Left lung (tissue), 10 donors: ENCODE data around the gene VEPH1. TPM values are rescaled to one million over a fixed set of nuclear protein-coding genes. Genes with fewer than 3 reads are reported as not detected.

Experiments used
- ATAC-seq: fragments of 200-7000 bp; cut with Tn5 transposase; one replicate; pipeline ENCODE4 v1.9.1; 2020; ENCODE audit warnings: moderate library complexity
- DNase-seq, 4 donors: peaks; one replicate each; pipeline ENCODE4 v3.0.0-alpha.2; 2013 to 2020
- H3K27ac ChIP-seq, 2 donors: fragments of 200-600 bp; sonication (generic) in 1 of 2; one replicate each; pipeline versions ENCODE4 v1.5.0 to v1.8.0; 2020 to 2021
- H3K27me3 ChIP-seq, 2 donors: fragments of 200-600 bp; sonication (generic) in 1 of 2; one replicate each; pipeline versions ENCODE4 v1.5.0 to v1.8.0; 2020 to 2021
- H3K36me3 ChIP-seq, 2 donors: fragments of 200-600 bp; sonication (generic) in 1 of 2; one replicate each; pipeline versions ENCODE4 v1.5.0 to v1.8.0; 2020 to 2021
- H3K4me1 ChIP-seq, 2 donors: fragments of 200-600 bp; one replicate each; pipeline ENCODE4 v1.8.0; 2021
- H3K4me3 ChIP-seq, 2 donors: fragments of 200-600 bp; sonication (generic) in 1 of 2; one replicate each; pipeline versions ENCODE4 v1.5.0 to v1.8.0; 2020 to 2021; ENCODE audit warnings: mild to moderate bottlenecking in 1 of 2
- H3K9me3 ChIP-seq, 2 donors: fragments of 200-600 bp; sonication (generic) in 1 of 2; one replicate each; pipeline versions ENCODE4 v1.5.0 to v1.8.0; 2020 to 2021
- intact Hi-C, 2 donors: fragments of 100-400 bp; cut with DNase I; formaldehyde crosslinking; loops; one replicate each; pipeline versions ENCODE4 v1.11.2 to v1.14.2; 2022
- polyA plus RNA-seq, 6 donors: library from polyadenylated mRNA; unstranded; fragments of 120-200 nt; gene quantifications; one replicate each; pipeline ENCODE4 v1.2.1, GENCODE V29; 2013; ENCODE audit not compliant: insufficient read length in 6 of 6
- total RNA-seq, 2 donors: library from RNA; stranded (reverse); fragmentation: NEBNext Ultra II Directional; extraction: Animal tissue kit (Norgen Biotek cat#: 25700); gene quantifications; one replicate each; pipeline ENCODE4 v1.2.1, GENCODE V29; 2021
- TF ChIP-seq, protein P1 (sequence below), 2 donors: fragments of 200-600 bp; sonication (generic) in 1 of 2; IDR thresholded peaks; one replicate each; pipeline versions ENCODE4 v1.5.0 to v1.8.0; 2021; ENCODE audit warnings: antibody characterized with exemption in 2 of 2
- donor health status: DM: no; HTN: yes; CAD: no.
- donor health status: DM: no; HTN: no; CAD: no.

The VEPH1 gene
- total and polyA plus RNA-seq, 8 donors, result 30.4 to 143 (median 42.6) TPM

- H3K9me3 ChIP-seq, result no peaks in the 10 kb centered on the region
- H3K4me1 ChIP-seq, result no peaks in the 10 kb centered on the region
- no peak for ATAC-seq
- no peak overlapping the region for H3K4me3 ChIP-seq
- H3K27ac ChIP-seq, result no peak overlapping the region
- DNase-seq, result no peak
- TF ChIP-seq, protein P1, sequence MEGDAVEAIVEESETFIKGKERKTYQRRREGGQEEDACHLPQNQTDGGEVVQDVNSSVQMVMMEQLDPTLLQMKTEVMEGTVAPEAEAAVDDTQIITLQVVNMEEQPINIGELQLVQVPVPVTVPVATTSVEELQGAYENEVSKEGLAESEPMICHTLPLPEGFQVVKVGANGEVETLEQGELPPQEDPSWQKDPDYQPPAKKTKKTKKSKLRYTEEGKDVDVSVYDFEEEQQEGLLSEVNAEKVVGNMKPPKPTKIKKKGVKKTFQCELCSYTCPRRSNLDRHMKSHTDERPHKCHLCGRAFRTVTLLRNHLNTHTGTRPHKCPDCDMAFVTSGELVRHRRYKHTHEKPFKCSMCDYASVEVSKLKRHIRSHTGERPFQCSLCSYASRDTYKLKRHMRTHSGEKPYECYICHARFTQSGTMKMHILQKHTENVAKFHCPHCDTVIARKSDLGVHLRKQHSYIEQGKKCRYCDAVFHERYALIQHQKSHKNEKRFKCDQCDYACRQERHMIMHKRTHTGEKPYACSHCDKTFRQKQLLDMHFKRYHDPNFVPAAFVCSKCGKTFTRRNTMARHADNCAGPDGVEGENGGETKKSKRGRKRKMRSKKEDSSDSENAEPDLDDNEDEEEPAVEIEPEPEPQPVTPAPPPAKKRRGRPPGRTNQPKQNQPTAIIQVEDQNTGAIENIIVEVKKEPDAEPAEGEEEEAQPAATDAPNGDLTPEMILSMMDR (IDR thresholded peaks at IDR 0.05), result no peak
- intact Hi-C loops, result no loop called here
- H3K27me3 ChIP-seq, result no peaks in the 10 kb centered on the region
- H3K36me3 ChIP-seq, result no peaks in the 10 kb centered on the region
Observed at GRCh38 chr3:157276801-157277200, 226.4 kb downstream of the VEPH1 start.

DNA sequence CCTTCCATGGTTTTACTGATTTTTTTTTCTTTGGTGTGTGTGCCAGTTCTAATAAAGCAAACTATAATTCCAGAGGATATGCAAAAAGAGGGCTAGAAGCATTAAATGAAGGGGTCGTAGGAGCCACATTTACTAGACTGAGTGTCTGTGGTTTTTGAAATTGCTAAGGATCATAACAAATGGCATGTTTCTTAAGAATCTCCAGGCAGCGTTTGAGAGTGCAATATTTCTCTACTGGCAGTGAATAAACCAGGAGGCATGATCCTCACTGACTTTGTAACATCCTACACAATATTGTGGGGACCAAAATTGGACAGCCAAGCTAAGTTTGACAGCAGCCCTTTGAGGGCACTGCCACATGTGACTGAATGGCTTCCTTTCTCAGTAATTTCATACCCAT is 227.4 kb downstream of the VEPH1 start:
- H3K27ac ChIP-seq, result no peak overlapping the region
- no peak for DNase-seq
- no peak overlapping the region for H3K4me3 ChIP-seq
- intact Hi-C loops, result no loop called here
- ATAC-seq, result no peak
- TF ChIP-seq, protein P1 (IDR thresholded peaks at IDR 0.05), result no peak
- no peaks in the 10 kb centered on the region for H3K9me3 ChIP-seq
- no peaks in the 10 kb centered on the region for H3K36me3 ChIP-seq
- no peaks in the 10 kb centered on the region for H3K4me1 ChIP-seq
- H3K27me3 ChIP-seq, result no peaks in the 10 kb centered on the region

DNA sequence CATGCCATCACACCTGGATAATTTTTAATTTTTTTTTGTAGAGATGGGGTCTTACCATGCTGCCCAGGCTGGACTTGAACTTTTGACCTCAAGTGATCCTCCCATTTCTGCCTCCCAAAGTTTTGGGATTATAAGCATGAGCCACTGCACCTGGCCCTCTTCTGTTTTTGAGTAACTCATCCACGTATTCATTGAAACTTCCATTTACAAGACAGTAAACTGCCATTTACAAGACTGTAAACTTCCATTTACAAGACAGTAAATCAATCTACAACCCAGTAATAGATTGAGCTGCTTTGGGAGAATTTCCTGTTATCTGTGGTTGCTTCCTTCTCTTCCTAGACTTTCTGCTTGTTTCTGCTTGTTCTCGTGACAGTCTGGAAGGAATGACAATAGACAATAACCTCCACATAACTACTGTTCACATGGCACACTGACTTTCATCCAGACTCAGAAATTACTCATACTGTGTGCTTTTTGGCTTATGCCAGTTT is 228.5 kb downstream of the VEPH1 start:
- DNase-seq (no peak), ATAC-seq (no peak)
- Histone ChIP-seq H3K4me3 (no peak overlapping the region), H3K9me3 (no peaks in the 10 kb centered on the region), H3K27me3 (no peaks in the 10 kb centered on the region), H3K4me1 (no peaks in the 10 kb centered on the region), H3K36me3 (no peaks in the 10 kb centered on the region), H3K27ac (no peak overlapping the region)
- TF ChIP-seq, protein P1 (IDR thresholded peaks at IDR 0.05), result no peak
- intact Hi-C loops, result no loop called here

- no peak for ATAC-seq
- Histone ChIP-seq H3K4me1 (no peaks in the 10 kb centered on the region), H3K4me3 (no peak overlapping the region), H3K9me3 (no peaks in the 10 kb centered on the region), H3K27ac (no peak overlapping the region), H3K36me3 (no peaks in the 10 kb centered on the region), H3K27me3 (no peaks in the 10 kb centered on the region)
- no peak for DNase-seq
- TF ChIP-seq, protein P1 (IDR thresholded peaks at IDR 0.05), result no peak
- intact Hi-C loops, result no loop called here
Observed at GRCh38 chr3:157271283-157271882, 231.8 kb downstream of the VEPH1 start.

GRCh38 chr3:157268026-157268425 is 235.2 kb downstream of the VEPH1 start:
- no peaks in the 10 kb centered on the region for H3K36me3 ChIP-seq
- TF ChIP-seq, protein P1 (IDR thresholded peaks at IDR 0.05), result no peak
- H3K27me3 ChIP-seq, result no peaks in the 10 kb centered on the region
- H3K4me3 ChIP-seq, result no peak overlapping the region
- intact Hi-C loops, result no loop called here
- DNase-seq, result no peak
- H3K27ac ChIP-seq, result no peak overlapping the region
- H3K9me3 ChIP-seq, result no peaks in the 10 kb centered on the region
- H3K4me1 ChIP-seq, result peaks cover 0 to 2% of the 10 kb centered on the region in 2 donors
- ATAC-seq, result no peak
